Measurements from ENCODE around the gene HHATL.

The HHATL gene, protein sequence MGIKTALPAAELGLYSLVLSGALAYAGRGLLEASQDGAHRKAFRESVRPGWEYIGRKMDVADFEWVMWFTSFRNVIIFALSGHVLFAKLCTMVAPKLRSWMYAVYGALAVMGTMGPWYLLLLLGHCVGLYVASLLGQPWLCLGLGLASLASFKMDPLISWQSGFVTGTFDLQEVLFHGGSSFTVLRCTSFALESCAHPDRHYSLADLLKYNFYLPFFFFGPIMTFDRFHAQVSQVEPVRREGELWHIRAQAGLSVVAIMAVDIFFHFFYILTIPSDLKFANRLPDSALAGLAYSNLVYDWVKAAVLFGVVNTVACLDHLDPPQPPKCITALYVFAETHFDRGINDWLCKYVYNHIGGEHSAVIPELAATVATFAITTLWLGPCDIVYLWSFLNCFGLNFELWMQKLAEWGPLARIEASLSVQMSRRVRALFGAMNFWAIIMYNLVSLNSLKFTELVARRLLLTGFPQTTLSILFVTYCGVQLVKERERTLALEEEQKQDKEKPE

DNA sequence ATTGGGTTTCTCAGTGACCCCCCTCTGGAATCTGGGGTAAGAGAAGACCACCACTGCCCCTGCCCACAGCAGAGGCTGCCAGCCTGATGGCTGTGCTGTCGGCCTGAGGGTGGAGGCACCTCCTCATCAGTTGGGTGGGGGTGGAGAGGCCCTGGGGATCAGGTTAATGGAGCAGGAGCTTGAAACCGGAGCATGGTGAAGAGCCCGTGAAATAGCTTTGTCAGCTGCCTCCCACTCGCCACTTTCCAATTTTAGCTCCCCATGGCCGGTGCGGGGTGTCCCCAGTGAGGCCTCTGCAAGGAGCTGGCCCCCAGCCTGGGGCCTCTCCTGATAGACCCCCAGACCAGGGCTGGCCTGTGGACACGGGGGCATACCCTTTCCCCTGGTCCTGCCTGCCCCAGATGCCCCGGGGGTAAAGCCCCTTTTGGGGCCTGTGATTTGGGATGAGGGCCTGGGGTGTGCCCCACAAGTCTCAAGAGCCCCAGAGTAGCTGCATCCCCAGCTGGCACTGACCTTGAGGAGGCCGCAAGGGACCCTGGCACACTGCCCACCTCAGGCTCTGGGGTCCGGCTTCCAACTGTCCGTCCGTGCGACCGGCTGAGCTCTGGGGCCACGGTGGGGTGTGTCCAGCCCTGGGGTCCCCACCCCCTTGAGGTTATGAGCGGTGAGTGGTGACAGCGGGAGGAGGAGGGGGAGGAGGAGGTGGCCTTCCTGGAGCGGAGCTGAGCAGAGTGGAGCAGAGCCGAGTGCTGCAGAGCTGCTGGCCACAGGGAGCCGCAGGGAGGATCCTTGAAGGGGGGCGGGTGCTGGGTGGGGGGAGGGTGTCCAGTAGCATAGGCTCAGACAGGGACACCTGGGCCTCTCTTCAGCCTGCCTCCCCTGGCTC lies at the start of gene HHATL:
HHATL (minus strand) TSS at position 733 of the 886 bp plus-strand sequence. CDS start 1,972 bp downstream, outside the sequence.
- no peak for DNase-seq (ENCODE audit: low read depth in 2 of 2)

DNA sequence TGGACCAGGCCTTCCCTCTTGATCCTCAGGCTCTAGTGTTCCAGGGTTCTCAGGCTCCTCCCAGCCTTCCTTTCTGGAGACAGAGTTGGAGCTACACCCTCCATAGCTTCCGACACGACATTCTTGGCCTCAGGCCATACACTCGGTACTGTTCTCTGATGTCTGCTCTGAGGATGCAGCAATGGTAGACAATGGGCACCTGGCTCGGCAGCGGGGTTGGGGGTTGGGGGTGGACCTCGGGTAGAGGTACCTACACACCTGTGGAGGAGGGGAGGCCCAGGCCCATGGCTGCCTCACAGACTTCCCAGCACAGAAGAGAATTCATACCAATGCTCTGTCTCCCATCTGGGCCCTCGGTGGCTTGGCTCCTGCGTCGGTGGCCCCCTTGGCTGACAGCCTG lies 49.0 kb upstream of the HHATL start:
- no peak for DNase-seq (ENCODE audit: low read depth in 2 of 2)

DNA sequence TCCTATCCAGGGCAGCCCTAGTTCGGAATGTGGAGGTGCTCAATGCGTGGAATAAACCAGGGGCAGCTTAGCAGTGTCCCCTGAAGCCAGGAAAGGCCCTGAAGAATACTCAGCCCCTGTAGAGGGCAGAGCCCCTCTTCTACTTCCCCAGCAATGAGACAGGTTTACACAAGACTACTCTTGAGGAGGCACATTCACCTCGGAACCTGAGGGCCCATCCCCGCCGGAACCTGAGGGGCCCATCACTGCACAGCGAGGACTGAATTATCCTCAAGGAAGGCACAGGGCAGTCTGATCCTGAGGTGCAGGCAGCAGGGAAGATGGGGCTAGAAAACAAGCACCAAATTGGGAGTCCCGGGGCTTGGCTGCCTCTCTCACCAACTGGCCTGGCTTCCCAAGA lies 48.2 kb upstream of the HHATL start:
- no peak for DNase-seq (ENCODE audit: low read depth in 2 of 2)

DNA sequence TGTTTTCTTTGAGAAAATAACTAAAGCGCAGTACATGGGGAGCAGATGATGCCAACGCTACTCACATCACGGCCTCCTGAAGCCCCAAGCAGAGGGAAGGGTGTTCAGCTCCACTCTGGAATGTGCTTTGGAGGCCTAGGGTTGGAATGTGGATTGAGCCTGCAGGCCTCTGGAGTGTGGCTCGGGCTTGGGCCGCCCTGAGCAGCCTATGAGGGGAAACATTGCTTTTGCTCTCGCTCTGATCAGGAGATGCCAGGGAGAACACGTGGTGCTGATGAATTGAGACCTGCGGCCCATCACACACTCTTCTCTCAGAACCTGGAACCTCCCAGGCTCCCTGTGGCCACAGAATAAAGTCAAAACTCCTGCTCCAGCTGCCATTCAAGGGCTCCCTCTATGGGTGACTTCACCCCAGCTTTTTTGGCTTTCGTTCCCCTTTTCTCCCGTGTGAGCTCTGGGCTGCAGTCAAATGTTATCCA lies 47.2 kb upstream of the HHATL start:
- no peak for DNase-seq (ENCODE audit: low read depth in 2 of 2)

DNA sequence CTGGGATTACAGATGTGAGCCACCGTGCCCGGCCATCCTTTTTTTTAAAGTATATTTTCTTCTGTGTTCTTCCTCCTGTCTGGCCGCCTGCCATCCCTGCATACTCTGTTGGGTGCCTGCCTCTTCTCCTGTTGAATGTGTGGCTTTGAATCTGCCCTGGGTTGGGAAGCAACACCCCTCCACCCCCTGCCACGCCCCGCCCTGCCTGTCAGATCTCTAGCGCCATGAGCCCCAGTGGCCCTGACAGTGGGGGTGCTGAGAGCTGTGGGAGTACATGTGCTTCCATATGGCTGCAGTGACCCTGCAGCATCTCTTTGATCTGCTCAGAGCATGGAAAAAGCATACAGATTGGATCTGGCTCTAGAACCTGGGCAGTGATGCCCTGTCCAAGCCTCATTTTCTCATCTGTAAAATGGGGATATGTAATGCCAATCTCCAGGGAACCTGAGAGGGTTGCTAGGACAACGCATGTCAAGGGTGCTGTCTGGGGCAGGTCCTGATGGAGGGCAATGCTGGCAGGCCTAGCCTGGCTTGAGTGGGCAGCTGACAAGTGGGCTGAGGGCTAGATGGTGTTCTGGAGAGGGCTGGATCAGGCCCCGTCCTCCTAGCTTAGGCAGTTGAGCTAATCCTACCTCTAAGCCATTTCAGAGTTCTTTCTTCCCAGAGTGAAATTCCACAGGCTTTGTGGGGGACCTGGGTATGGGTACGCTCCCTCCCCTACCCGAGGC lies 46.6 kb upstream of the HHATL start:
- DNase-seq (ENCODE audit: low read depth in 2 of 2): no peak

DNA sequence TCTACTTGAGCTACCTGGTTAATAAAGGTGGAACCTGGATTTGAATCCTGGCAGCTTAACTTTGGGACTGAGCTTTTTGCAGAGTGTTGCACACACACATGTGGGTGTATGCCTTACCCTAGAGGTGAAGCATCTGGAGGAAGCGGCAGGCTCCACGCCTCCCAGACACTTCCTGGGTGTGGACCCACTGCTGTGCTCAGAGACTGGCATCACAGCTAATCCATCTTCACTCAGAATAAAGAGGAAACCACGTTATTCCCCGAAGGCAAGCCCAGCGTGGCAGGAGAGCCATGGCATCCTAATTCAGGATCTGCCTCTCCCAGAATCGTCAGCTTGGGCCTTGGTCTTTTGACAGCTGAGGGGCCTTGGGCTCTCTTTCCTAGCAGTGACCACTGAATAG lies 45.0 kb upstream of the HHATL start:
- no peak for DNase-seq (ENCODE audit: low read depth in 2 of 2)

DNA sequence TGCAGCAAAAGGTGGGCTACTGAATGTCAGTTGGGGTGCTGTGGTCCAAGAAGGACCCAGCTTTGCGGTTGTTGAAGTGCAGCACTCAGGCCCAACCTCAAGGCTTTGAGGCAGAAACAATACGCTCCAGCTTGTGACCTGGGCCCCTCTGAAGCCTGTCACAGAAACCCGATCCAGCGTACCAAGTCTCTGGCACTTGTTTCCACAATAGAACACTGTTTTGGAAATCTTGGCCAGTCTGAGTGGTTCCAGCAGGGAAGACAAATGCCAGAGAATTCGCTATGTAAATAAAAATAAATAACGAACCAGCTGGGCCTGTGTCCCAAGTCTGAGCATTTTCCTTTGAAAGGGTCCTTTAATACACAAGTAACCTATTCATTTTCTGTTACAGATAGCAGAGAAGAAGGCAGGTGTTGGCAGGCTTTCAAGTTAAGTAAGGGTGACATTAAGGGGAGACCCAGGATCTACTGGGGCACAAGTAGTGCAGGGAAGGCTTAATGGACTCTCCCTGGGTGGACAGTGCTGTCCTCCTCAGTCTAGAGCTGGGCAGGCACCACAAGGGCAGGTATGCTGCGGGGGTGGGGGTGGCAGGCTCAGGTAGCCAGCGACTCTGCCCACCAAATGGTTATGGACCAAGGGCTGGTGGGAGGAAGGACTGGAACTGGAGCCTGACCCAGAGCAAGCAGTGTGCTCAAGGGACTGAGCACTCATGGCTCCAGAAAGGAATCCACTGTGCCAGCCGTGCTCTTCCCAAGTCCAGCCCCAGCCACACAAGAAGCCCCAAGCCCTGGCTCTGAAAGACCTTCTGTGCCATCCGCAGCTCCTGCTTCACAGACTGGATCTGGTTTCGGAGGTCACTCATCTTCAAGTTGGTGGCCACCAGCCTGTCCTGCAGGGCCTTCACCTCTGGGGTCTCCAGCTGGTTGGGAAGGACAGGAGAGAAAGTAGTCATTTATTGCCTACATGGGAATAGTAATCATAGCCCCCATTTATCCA lies 44.2 kb upstream of the HHATL start:
- DNase-seq (ENCODE audit: low read depth in 2 of 2): no peak

DNA sequence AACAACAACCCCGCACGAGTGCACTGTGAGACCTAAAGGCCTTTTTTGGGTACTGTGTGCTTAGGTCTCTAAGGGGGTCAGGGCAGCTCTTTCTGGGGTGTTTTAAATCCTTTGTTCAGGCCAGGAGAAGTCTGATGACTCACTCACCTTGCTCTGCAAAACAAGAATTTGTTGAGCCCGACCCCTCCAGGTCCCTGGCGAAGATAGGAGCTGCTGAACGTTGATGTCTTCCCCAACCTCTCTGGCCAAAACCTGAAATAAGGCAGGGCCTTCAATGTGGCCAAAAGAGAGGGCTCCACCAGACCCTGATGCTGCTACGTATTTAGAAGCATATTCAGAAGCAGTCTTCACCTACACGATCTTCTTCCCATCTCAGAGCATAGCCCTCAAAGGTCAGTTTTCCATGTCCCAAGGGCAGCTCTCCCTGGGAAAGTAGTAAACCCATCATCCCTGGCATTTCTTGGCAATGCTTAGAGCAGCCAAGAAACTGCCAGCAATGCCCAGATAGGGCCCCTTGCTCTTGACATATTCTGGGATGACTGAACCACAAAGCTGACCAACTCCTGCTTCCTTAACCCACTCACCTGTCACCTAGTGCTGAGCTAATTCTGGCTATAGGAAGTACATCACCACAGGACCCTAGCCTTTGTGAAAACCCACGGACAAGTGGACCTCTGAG lies 43.3 kb upstream of the HHATL start:
- no peak for DNase-seq (ENCODE audit: low read depth in 2 of 2)

DNA sequence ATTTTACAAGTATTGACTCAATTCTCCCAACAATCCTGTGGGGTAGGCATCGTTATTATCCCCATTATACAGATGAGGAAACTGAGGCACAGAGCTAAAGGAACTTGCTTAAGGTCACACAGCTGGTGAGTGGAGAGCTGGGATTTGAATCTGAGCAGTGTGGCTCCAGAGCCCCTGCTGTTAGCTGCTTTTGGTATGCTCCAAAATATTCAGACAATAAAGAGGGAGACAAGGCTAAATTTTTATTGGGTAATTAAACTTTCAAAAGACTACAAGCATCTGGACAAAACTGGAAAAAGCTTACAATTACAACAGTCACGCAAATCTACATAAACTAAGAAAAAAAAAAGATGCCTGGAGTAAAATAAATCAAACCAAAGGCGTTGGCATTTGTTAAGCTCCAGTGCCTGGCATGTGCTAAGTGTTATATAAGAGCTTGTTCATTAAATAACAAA lies 42.7 kb upstream of the HHATL start:
- DNase-seq (ENCODE audit: low read depth in 2 of 2): no peak

DNA sequence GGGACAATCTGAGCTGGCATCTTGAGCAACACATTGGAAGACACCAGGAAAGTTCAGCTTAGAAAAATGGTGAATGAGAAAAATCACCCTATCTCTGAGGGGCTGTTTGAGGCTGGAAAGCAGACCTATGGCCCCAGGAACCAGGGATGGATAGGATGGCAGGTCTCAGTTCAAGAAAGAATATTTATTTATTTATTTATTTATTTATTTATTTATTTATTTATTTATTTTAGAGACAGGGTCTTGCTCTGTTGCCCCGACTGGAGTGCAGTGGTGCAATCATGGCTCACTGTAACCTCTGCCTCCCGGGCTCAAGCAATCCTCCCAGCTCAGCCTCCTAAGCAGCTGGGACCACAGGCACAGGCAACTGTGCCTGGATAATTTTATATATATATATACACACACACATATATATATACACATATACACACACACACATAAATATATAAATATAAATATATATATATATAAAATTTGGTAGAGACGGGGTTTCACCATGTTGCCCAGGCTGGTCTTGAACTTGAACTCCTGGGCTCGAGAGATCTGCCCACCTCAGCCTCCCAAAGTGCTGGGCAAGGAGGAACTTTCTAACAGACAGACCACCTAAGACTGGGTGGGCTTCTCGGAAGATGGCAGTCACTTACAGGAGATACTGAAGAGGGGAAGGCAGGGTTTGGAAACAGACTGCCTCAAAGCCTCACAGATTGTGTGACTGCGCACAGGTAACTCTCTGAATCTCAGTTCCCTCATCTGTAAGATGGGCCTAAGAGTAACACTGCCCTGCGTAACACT lies 40.8 kb upstream of the HHATL start:
- no peak for DNase-seq (ENCODE audit: low read depth in 2 of 2)

DNA sequence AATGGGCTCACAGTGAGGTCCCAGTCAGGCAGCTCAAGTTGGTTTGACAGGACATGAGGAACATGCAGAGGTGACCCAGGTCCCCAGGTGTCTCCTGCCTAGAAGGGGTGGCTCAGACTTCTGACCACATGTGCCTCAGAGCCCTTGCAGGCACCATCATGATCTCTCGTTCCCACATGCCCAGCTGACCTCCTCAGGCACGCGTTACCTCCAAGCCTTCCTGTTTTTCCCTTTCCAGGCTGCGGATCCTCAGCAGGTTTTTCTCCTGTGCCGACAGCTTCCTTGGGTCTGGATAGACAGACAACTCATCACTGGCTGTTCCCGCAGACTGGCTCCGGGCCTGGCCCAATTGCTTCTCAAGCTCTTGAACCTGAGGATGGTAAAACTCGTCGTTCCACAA lies 40.1 kb upstream of the HHATL start:
- no peak for DNase-seq (ENCODE audit: low read depth in 2 of 2)

DNA sequence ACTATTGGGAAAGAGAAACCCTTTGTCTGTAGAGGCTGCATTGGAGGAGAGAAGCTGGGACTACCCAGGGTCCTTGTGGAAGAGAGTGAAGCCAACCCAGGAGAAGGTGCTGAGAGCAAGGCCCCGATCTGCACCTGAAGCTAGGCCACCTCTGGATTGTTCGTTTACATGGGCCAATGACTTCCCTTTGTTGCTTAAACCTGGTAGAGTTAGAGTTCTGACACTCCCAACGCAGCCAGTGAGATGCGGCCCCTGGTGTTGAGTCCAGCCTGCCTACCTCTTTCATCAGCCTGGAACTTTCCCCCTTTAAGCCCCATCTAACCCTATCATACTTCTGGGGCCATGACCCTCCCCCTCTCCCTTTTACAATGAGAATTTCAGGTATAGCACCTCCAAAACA lies 39.7 kb upstream of the HHATL start:
- DNase-seq (ENCODE audit: low read depth in 2 of 2): no peak

DNA sequence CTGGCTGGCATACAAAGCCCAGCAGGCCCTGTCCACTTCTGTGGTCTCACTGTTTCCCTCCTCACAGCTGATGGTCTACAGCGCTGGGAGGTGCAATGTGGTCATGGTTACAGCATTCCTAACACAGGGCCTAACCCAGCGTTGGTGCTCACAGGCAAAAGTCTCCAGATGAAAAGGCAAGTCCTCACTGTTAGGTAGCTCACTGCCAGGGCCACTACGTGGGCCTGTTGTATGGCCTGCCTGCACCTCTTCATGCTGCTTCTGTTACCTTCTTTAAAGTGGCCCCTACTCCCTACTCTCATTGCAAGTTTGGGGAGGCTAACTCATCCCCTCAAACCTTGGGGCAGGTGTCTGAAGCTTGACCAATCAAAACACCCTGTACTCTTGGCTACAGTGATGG lies 39.2 kb upstream of the HHATL start:
- DNase-seq (ENCODE audit: low read depth in 2 of 2): no peak

DNA sequence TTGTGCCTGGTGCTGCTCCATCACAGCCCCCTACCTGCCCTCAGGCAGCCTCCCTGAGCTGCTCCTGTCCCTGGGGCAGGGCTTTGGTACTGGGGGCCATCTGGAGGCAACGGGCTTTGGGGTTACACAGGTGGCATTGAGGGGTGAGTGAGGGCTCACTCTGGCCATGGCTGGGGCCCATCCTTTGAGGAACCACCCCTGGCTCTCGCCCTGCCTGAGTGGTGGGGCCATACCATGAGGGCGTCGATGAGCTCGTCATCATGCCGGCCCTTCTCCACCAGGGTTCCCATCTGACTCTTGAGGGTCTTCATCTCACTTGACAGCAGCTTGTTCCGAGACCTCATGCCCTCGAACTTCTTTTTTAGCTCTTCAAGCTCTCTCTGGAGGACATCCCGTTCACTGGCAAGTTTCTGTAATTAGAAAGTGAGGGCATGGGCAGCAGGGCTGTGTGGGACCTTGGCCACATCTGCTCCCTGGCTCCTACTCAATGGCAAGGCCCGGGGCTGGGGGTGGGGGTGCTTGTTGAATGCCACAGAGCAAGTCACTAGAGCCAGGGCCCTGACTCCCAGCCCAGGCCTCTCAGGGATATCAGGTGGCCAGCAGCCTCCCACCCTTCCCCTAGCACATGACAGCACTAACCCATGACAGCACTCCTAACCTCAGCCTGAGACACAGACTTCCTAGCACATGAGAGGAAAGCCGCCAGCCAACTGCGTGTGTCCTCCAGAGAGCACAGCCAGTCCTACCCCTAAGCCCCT lies 37.0 kb upstream of the HHATL start:
- no peak for DNase-seq (ENCODE audit: low read depth in 2 of 2)

DNA sequence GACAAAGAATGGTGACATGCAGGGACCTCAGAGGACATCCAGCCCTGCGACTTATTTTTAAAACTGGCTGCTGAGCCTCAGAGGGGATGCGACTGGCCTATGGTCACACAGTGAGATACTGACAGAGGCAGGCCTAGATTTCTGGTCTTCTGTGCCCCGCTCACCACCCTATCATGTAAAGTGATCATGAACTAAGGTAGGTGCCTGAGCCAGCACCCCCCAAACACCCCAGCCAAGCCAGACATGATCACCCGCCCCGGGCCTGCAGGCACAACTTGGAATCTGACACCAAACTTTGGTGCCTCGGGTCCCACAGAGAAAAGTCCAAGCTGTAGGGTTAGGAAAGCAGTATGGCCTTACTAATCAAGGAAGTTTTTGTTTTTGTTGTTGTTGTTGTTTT lies 33.9 kb upstream of the HHATL start:
- no peak for DNase-seq (ENCODE audit: low read depth in 2 of 2)

DNA sequence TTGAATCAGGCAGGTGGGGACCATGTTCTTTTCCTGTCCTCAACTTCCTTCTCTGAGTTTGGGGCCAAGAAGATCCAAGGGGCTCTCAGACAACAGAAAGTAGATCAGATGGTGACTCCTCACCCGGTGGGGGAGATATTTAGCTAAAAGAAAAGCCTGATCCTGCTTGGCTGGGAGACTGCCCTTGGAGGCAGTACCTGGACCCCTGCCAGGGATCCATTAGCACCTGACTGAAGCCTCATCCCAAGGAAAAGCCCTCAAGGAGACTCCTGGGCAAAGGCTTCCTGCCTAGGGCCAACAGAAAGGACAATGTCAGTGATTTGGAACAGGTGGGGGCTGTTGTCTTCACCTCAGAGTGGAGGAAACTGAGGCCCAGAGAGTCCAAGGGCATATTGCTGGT lies 33.5 kb upstream of the HHATL start:
- no peak for DNase-seq (ENCODE audit: low read depth in 2 of 2)

DNA sequence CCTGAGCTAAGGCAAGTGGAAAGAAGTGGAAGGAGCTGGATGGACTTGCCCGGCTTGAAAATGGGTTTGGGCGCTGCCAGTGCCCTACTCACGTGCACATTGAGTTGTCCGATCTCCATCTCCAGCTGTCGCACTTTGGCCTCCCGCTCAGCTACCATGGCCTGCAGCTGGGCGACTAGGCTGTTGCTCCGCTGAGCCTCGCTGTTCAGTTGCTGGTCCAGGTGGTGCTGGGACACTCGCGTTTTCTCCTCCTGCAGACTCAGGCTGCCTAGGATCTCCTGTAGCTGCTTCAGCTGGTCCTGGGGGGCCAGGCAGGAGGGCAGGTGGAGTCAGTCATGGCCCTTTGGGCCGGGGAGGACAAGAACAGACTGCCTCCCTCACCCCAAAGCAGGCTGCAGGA lies 33.0 kb upstream of the HHATL start:
- no peak for DNase-seq (ENCODE audit: low read depth in 2 of 2)

DNA sequence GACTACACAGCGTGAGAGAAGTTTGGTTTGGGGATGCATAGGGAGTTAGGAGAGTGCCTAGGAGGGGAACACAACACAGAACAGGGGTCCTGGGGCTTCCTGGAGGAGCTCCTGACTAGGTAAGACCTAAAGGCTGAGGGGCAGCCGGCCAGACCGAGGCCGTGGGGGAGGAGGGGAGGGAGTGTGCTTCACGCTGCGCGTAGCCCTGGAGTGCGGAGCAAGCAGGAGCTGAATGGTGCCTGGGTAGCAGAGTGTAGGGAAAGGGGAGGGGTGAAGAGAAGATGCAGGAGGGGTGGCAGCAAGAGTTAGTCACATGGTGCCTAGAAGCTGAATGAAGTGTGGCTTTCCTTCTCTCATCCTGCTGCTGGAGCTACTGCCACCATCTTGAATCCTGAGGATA lies 32.4 kb upstream of the HHATL start:
- DNase-seq (ENCODE audit: low read depth in 2 of 2): no peak

Data from activated CD4-positive, alpha-beta T cell treated with anti-CD3 and anti-CD28 coated beads for 24 hours (primary cell).